HFFc6 (cell line): ENCODE data around the gene SPSB4. TPM values are rescaled to one million over a fixed set of nuclear protein-coding genes. Genes with fewer than 3 reads are reported as not detected.
"Not testable (repeated sequence)": the region's sequence is repeated elsewhere in the genome, so short reads cannot be mapped to it uniquely, and the experiment has no call there.

Source experiments
- DNase-seq: peaks from one replicate; pipeline ENCODE4 v3.0.0-alpha.2; 2018
- H3K27ac Mint-ChIP-seq: 2 replicates; pipeline ENCODE4 v1.8.0; 2020; ENCODE audit warnings: mild to moderate bottlenecking, mixed read lengths
- H3K27me3 Mint-ChIP-seq: 2 replicates; pipeline ENCODE4 v1.8.0; 2021; ENCODE audit warnings: mild to moderate bottlenecking, moderate library complexity, mixed read lengths; ENCODE audit not compliant: insufficient read depth
- H3K36me3 Mint-ChIP-seq: 2 replicates; pipeline ENCODE4 v1.8.0; 2021; ENCODE audit warnings: low read depth, mixed read lengths
- H3K4me1 Mint-ChIP-seq: 2 replicates; pipeline ENCODE4 v1.8.0; 2020; ENCODE audit warnings: low read depth, mixed read lengths
- H3K4me3 Mint-ChIP-seq: 2 replicates; pipeline ENCODE4 v1.8.0; 2020; ENCODE audit warnings: mild to moderate bottlenecking, moderate library complexity, mixed read lengths
- H3K9me3 Mint-ChIP-seq: 2 replicates; pipeline ENCODE4 v1.8.0; 2020; ENCODE audit warnings: mild to moderate bottlenecking, mixed read lengths
- CTCF ChIP-seq: fragments of 200-600 bp; sonication (generic); IDR thresholded peaks from 2 replicates; pipeline ENCODE4 v1.5.0; 2021; ENCODE audit warnings: antibody characterized with exemption, mild to moderate bottlenecking
- total RNA-seq, 6 experiments: library from RNA; stranded (reverse); fragmentation: NEBNext Ultra II Directional; extraction: Animal tissue kit (Norgen Biotek cat#: 25700); gene quantifications; 2 replicates in 1 of 6; 3 replicates in 5 of 6; pipeline ENCODE4 v1.2.3, GENCODE V29; 2021

The SPSB4 gene
- total RNA-seq, 6 experiments from 2014 or later, result not detected

- H3K27ac Mint-ChIP-seq, result no peak overlapping the region
- H3K27me3 Mint-ChIP-seq, result peaks cover 3% of the 10 kb centered on the region
- DNase-seq, result no peak
- peaks cover 4% of the 10 kb centered on the region for H3K9me3 Mint-ChIP-seq
- TF ChIP-seq CTCF, result no peak
- H3K4me1 Mint-ChIP-seq, result no peaks in the 10 kb centered on the region
- H3K36me3 Mint-ChIP-seq, result peaks cover under 1% of the 10 kb centered on the region; the same call in 1 of the 2 replicates
- no peak overlapping the region for H3K4me3 Mint-ChIP-seq
Observed at GRCh38 chr3:141012571-141012970, 38.6 kb upstream of the SPSB4 start.

GRCh38 chr3:141015481-141015880 lies 35.7 kb upstream of the SPSB4 start:
- peaks cover 7% of the 10 kb centered on the region for H3K9me3 Mint-ChIP-seq
- peaks cover 6% of the 10 kb centered on the region for H3K27me3 Mint-ChIP-seq
- peaks cover 5% of the 10 kb centered on the region; the same call in 1 of the 2 replicates for H3K36me3 Mint-ChIP-seq
- no peak for TF ChIP-seq CTCF
- no peak for DNase-seq
- no peak overlapping the region for H3K27ac Mint-ChIP-seq
- H3K4me1 Mint-ChIP-seq, result no peaks in the 10 kb centered on the region
- no peak overlapping the region for H3K4me3 Mint-ChIP-seq

GRCh38 chr3:141017366-141018322 lies 33.5 kb upstream of the SPSB4 start:
- H3K36me3 Mint-ChIP-seq, H3K4me1 Mint-ChIP-seq, H3K4me3 Mint-ChIP-seq, H3K27ac Mint-ChIP-seq, H3K9me3 Mint-ChIP-seq, DNase-seq, H3K27me3 Mint-ChIP-seq: not testable (repeated sequence)

GRCh38 chr3:141019244-141019643 lies 31.9 kb upstream of the SPSB4 start:
- H3K4me3 Mint-ChIP-seq, result no peak overlapping the region
- DNase-seq, result no peak
- H3K27me3 Mint-ChIP-seq, result peaks cover 12% of the 10 kb centered on the region
- peaks cover 5% of the 10 kb centered on the region; the same call in 1 of the 2 replicates for H3K36me3 Mint-ChIP-seq
- TF ChIP-seq CTCF, result no peak
- H3K27ac Mint-ChIP-seq, result no peak overlapping the region
- H3K9me3 Mint-ChIP-seq, result peaks cover 7% of the 10 kb centered on the region
- no peaks in the 10 kb centered on the region for H3K4me1 Mint-ChIP-seq

- no peak for TF ChIP-seq CTCF
Observed at GRCh38 chr3:141020143-141020830, 30.9 kb upstream of the SPSB4 start.

GRCh38 chr3:141021261-141021660 lies 29.9 kb upstream of the SPSB4 start:
- no peak for TF ChIP-seq CTCF
- H3K4me3 Mint-ChIP-seq, result no peak overlapping the region
- H3K27ac Mint-ChIP-seq, result no peak overlapping the region
- DNase-seq, result no peak
- H3K9me3 Mint-ChIP-seq, result peaks cover 7% of the 10 kb centered on the region
- H3K4me1 Mint-ChIP-seq, result no peaks in the 10 kb centered on the region
- H3K27me3 Mint-ChIP-seq, result peaks cover 12% of the 10 kb centered on the region
- H3K36me3 Mint-ChIP-seq, result peaks cover 5% of the 10 kb centered on the region; the same call in 1 of the 2 replicates

More at GRCh38 chr3:141020143-141020830, 30.9 kb upstream of the SPSB4 start:
- H3K4me1 Mint-ChIP-seq, result no peaks in the 10 kb centered on the region
- H3K36me3 Mint-ChIP-seq, result peaks cover 5% of the 10 kb centered on the region; the same call in 1 of the 2 replicates
- no peak overlapping the region for H3K4me3 Mint-ChIP-seq
- no peak overlapping the region for H3K27ac Mint-ChIP-seq
- no peak for DNase-seq
- peaks cover 12% of the 10 kb centered on the region for H3K27me3 Mint-ChIP-seq
- peaks cover 7% of the 10 kb centered on the region for H3K9me3 Mint-ChIP-seq
